Neural crest cell (in vitro differentiated cells): ENCODE results near the gene GLI2. TPM values are rescaled to one million over a fixed set of nuclear protein-coding genes. Genes with fewer than 3 reads are reported as not detected.

ENCODE experiments used
- DNase-seq: peaks from one replicate; pipeline ENCODE4 v3.0.0; 2021; ENCODE audit warnings: low read depth, mixed read lengths, low spot score
- H3K27ac Mint-ChIP-seq: one replicate; pipeline ENCODE4 v1.8.0; 2021; ENCODE audit warnings: mild to moderate bottlenecking, mixed read lengths; ENCODE audit not compliant: unreplicated experiment
- H3K27me3 Mint-ChIP-seq: 2 replicates; pipeline ENCODE4 v1.8.0; 2021; ENCODE audit warnings: low read depth, mild to moderate bottlenecking, mixed read lengths
- H3K36me3 Mint-ChIP-seq: 2 replicates; pipeline ENCODE4 v1.8.0; 2021; ENCODE audit warnings: low read depth, mild to moderate bottlenecking, mixed read lengths
- H3K4me1 Mint-ChIP-seq: 2 replicates; pipeline ENCODE4 v1.8.0; 2021; ENCODE audit warnings: mixed read lengths
- H3K4me3 Mint-ChIP-seq: one replicate; pipeline ENCODE4 v1.8.0; 2021; ENCODE audit warnings: mild to moderate bottlenecking, mixed read lengths
- H3K9me3 Mint-ChIP-seq: 2 replicates; pipeline ENCODE4 v1.8.0; 2021; ENCODE audit warnings: mixed read lengths
- total RNA-seq: library from RNA; stranded (reverse); gene quantifications from 2 replicates; pipeline ENCODE4 v1.2.1, GENCODE V29; 2021
- TF ChIP-seq, protein P1 (sequence below): fragments of 200-600 bp; sonication (generic); conservative IDR thresholded peaks from 2 replicates; pipeline ENCODE4 v1.5.0; 2021; ENCODE audit warnings: antibody characterized with exemption, mild to moderate bottlenecking

GLI2 gene
- total RNA-seq, 1 donor from 2014 or later: 48.8 TPM

- no peak for DNase-seq
- Mint-ChIP-seq H3K36me3 (no peaks in the 10 kb centered on the region), H3K27me3 (no peaks in the 10 kb centered on the region), H3K27ac (peak overlapping the region; percentile 81), H3K9me3 (no peaks in the 10 kb centered on the region), H3K4me1 (peaks cover 72% of the 10 kb centered on the region), H3K4me3 (peak overlapping the region; percentile 53)
- TF ChIP-seq, protein P1, sequence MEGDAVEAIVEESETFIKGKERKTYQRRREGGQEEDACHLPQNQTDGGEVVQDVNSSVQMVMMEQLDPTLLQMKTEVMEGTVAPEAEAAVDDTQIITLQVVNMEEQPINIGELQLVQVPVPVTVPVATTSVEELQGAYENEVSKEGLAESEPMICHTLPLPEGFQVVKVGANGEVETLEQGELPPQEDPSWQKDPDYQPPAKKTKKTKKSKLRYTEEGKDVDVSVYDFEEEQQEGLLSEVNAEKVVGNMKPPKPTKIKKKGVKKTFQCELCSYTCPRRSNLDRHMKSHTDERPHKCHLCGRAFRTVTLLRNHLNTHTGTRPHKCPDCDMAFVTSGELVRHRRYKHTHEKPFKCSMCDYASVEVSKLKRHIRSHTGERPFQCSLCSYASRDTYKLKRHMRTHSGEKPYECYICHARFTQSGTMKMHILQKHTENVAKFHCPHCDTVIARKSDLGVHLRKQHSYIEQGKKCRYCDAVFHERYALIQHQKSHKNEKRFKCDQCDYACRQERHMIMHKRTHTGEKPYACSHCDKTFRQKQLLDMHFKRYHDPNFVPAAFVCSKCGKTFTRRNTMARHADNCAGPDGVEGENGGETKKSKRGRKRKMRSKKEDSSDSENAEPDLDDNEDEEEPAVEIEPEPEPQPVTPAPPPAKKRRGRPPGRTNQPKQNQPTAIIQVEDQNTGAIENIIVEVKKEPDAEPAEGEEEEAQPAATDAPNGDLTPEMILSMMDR: no peak
Observed at GRCh38 chr2:120766470-120767351, 31.0 kb downstream of the GLI2 start.

DNA sequence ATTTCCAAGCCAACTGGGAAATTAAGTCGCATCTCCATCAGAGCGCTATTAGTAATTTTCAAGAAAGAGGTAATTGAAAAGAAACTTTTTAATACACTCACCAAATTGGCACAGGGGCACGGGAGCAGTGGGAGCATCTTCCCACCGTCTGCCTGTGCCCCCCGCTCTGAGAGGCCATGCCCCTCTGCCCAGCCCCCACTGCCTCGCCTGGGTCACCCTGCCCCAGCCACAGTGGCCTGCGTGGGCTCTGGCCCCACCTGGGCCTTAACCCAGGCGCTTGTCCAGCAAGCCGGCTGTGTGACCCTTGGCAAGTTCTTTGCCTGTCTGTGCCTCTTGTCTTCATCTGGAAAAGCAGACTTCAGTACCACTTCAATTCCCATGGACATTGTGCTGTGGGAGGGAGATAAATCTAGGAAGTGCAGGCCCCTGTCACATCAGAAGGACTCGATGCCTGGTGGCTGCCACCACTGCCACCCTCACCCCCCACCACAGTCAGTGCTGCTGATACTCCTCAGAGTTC, 31.9 kb downstream of the GLI2 start:
- Mint-ChIP-seq H3K4me3 (no peak overlapping the region), H3K27ac (no peak overlapping the region), H3K4me1 (peaks cover 75% of the 10 kb centered on the region), H3K36me3 (no peaks in the 10 kb centered on the region), H3K9me3 (no peaks in the 10 kb centered on the region), H3K27me3 (no peaks in the 10 kb centered on the region)
- no peak for DNase-seq
- TF ChIP-seq, protein P1: no peak

DNA sequence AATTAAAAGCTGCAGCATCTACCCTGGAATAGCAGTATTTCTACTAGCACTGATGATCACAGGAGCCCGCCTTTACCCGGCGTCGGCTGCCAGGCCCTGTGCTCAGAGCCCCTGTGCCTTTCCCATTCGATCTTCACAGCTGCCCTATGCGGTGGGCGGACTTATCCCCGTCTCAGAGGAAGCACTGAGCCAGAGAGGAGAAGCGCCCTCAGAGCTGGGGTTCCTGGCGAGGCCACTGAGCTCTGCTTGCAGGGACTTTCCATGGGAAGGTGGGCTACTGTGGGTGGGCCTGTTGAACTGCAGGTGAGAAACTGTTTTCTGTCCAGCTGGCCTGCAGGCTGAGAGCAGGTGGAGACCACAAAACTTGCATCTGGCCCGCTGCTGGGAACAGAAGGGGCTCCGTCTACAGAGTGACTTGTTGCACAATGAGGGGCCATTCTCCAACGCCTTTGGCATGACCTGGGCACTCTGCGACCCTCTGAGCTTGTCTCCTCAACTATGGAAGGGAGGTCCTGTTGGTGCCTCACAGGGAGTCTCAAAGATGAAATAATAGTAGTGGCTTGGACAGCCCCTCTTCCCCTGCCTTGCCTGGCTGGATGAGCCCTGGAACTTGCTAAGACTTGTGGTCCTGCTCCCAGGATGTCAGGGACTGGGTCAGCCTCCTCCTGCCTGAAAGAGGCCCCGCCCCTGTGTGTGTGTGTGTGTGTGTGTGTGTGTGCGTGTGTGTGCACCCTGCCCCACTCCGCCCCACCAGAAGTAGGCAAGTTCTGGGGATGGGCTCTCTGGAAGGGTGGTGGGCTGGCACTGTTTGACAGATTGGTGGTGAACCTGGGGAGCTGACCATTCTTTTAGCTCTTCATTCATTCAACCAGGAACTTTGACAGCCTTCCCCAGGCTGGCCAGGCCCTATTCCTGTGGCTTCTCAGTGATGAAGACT, 32.7 kb downstream of the GLI2 start:
- no peaks in the 10 kb centered on the region for H3K9me3 Mint-ChIP-seq
- TF ChIP-seq, protein P1: no peak
- H3K36me3 Mint-ChIP-seq: no peaks in the 10 kb centered on the region
- H3K4me1 Mint-ChIP-seq: peaks cover 74% of the 10 kb centered on the region
- DNase-seq: no peak
- no peak overlapping the region for H3K4me3 Mint-ChIP-seq
- no peak overlapping the region for H3K27ac Mint-ChIP-seq
- H3K27me3 Mint-ChIP-seq: no peaks in the 10 kb centered on the region

- TF ChIP-seq, protein P1: no peak
- H3K4me1 Mint-ChIP-seq: peaks cover 68% of the 10 kb centered on the region
- no peak for DNase-seq
- no peak overlapping the region for H3K4me3 Mint-ChIP-seq
- H3K36me3 Mint-ChIP-seq: no peaks in the 10 kb centered on the region
- H3K27me3 Mint-ChIP-seq: no peaks in the 10 kb centered on the region
- H3K9me3 Mint-ChIP-seq: no peaks in the 10 kb centered on the region
- peak overlapping the region; percentile 20 for H3K27ac Mint-ChIP-seq
Observed at GRCh38 chr2:120769076-120769786, 33.6 kb downstream of the GLI2 start.

- Mint-ChIP-seq H3K36me3 (no peaks in the 10 kb centered on the region), H3K4me1 (peaks cover 62% of the 10 kb centered on the region), H3K27me3 (no peaks in the 10 kb centered on the region), H3K4me3 (no peak overlapping the region), H3K27ac (peak overlapping the region; percentile 20), H3K9me3 (no peaks in the 10 kb centered on the region)
- TF ChIP-seq, protein P1: no peak
- DNase-seq: no peak
Observed at GRCh38 chr2:120769787-120770120, 34.1 kb downstream of the GLI2 start.
